Stimulated activated effector memory CD8-positive, alpha-beta T cell treated with anti-CD3 and anti-CD28 coated beads, Interleukin-12 subunit alpha, Interleukin-12 subunit beta, amount 100 ng/mL, for 72 hours (primary cell): ENCODE data around the gene PLA2G15.

Source experiments
- ATAC-seq: fragments of 150-1000 bp; cut with Tn5 transposase; 2 replicates; pipeline ENCODE4 v1.10.0; 2021
- DNase-seq, 2 donors: peaks; one replicate each; pipeline ENCODE4 v3.0.0; 2021 to 2022; ENCODE audit warnings: low spot score in 2 of 2
- H3K27ac Mint-ChIP-seq: one replicate; pipeline ENCODE4 v1.8.0; 2022; ENCODE audit warnings: mild to moderate bottlenecking, mixed read lengths
- H3K36me3 Mint-ChIP-seq: one replicate; pipeline ENCODE4 v1.8.0; 2022; ENCODE audit warnings: mild to moderate bottlenecking, mixed read lengths
- H3K4me1 Mint-ChIP-seq: one replicate; pipeline ENCODE4 v1.8.0; 2022; ENCODE audit warnings: mixed read lengths
- H3K4me3 Mint-ChIP-seq: one replicate; pipeline ENCODE4 v1.8.0; 2022; ENCODE audit warnings: mild to moderate bottlenecking, mixed read lengths
- H3K9me3 Mint-ChIP-seq: one replicate; pipeline ENCODE4 v1.8.0; 2022; ENCODE audit warnings: mixed read lengths

The PLA2G15 gene

DNA sequence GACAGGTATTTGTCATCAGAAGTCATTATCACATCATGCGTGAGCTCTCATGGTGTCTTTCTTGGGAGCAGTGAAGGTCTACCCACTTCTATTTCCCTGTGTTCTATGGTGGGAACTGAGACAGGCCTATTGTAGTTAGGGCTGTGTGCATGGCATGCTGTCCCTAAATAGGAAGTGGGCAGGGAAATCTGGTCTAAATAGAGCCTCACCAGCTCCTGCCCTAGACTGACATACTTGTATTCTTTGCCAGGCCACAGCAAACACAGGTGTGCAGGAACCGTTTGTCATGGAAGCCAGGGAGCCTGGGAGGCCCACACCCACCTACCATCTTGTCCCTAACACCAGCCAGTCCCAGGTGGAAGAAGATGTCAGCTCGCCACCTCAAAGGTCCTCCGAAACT, 29.3 kb downstream of the PLA2G15 start:
- Mint-ChIP-seq H3K9me3 (no peaks in the 10 kb centered on the region), H3K4me1 (peaks cover 69% of the 10 kb centered on the region), H3K4me3 (peak overlapping the region; percentile 57), H3K27ac (peak overlapping the region; percentile 91), H3K36me3 (peaks cover 92% of the 10 kb centered on the region)
- DNase-seq (no peak), ATAC-seq (no peak)

- Mint-ChIP-seq H3K9me3 (no peaks in the 10 kb centered on the region), H3K36me3 (peaks cover 94% of the 10 kb centered on the region)
Observed at GRCh38 chr16:68275611-68276191, 30.5 kb downstream of the PLA2G15 start.

GRCh38 chr16:68276223-68276622, 31.1 kb downstream of the PLA2G15 start:
- H3K4me3 Mint-ChIP-seq: peak overlapping the region; percentile 40
- peak overlapping the region; percentile 91 for H3K27ac Mint-ChIP-seq
- ATAC-seq (no peak), DNase-seq (no peak)
- H3K4me1 Mint-ChIP-seq: peaks cover 62% of the 10 kb centered on the region
- H3K9me3 Mint-ChIP-seq: no peaks in the 10 kb centered on the region
- peaks cover 94% of the 10 kb centered on the region for H3K36me3 Mint-ChIP-seq

More at GRCh38 chr16:68275611-68276191, 30.5 kb downstream of the PLA2G15 start:
- peak; percentile 92 for ATAC-seq
- H3K4me1 Mint-ChIP-seq: peaks cover 63% of the 10 kb centered on the region
- H3K4me3 Mint-ChIP-seq: peak overlapping the region; percentile 40
- peak overlapping the region; percentile 91 for H3K27ac Mint-ChIP-seq
- no peak for DNase-seq

- peaks cover 89% of the 10 kb centered on the region for H3K36me3 Mint-ChIP-seq
- H3K27ac Mint-ChIP-seq: peak overlapping the region; percentile 56
- DNase-seq (no peak), ATAC-seq (no peak)
- no peak overlapping the region for H3K4me3 Mint-ChIP-seq
- H3K4me1 Mint-ChIP-seq: peaks cover 60% of the 10 kb centered on the region
- H3K9me3 Mint-ChIP-seq: no peaks in the 10 kb centered on the region
Observed at GRCh38 chr16:68279726-68280558, 34.8 kb downstream of the PLA2G15 start.

DNA sequence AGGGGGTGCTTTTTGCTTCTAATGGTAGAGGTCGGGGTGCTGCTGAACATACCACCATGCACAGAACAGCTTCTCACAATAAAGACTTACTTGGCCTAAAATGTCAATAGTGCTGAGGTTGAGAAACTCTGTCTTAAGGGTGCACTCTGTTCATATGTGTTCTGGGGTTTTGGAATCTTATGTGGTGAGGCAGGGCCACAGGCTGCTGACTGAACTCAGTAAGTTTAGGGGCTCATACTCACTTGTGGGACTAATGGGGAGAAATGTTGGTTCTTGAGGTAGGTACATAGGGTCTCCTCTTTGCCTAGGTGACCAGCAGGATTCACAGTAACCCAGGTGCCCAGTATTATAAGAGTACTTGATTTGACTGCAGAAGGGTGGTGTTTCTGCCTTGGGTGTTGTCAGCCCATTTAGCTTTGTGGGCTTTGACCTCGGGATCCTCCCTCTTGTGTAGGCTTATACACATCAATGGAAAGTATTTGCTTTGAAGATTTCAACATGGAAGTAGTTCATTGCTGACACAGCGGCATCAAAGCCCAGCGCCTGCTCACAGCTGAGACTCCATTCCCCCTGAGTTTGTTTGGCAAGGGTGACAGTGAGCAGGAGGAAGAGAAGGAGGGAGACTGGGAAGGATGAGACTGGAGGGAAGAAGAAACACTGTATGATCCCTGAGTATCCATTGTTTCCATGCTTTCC, 36.3 kb downstream of the PLA2G15 start:
- H3K4me3 Mint-ChIP-seq: peak overlapping the region; percentile 2
- H3K27ac Mint-ChIP-seq: peak overlapping the region; percentile 88
- no peaks in the 10 kb centered on the region for H3K9me3 Mint-ChIP-seq
- ATAC-seq (peak; percentile 49), DNase-seq (no peak)
- peaks cover 85% of the 10 kb centered on the region for H3K36me3 Mint-ChIP-seq
- peaks cover 60% of the 10 kb centered on the region for H3K4me1 Mint-ChIP-seq

GRCh38 chr16:68282064-68282452, 36.9 kb downstream of the PLA2G15 start:
- H3K4me1 Mint-ChIP-seq: peaks cover 64% of the 10 kb centered on the region
- H3K36me3 Mint-ChIP-seq: peaks cover 85% of the 10 kb centered on the region
- ATAC-seq: no peak
- peak overlapping the region; percentile 2 for H3K4me3 Mint-ChIP-seq
- DNase-seq: no peak
- peak overlapping the region; percentile 88 for H3K27ac Mint-ChIP-seq
- no peaks in the 10 kb centered on the region for H3K9me3 Mint-ChIP-seq

DNA sequence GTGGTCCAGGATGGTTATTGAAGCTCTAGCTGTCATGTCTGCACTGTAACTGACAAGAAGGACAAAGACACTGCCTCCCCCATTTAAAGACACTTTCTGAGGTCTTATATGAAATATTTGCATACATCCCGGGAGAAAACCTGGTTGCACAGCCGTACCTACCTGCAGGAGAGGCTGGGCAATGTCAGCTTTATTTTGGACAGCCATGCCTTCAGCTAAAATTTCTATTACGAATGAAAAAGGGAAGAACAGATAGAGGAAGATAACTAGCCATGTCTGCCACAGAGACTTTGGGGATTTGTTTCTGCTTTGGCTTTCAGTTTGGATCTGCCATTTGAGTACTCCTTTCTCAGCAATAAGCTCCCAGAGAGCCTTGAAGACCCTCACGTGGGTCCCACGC, 38.2 kb downstream of the PLA2G15 start:
- Mint-ChIP-seq H3K4me3 (peak overlapping the region; percentile 57), H3K27ac (peak overlapping the region; percentile 84), H3K9me3 (no peaks in the 10 kb centered on the region), H3K36me3 (peaks cover 83% of the 10 kb centered on the region), H3K4me1 (peaks cover 76% of the 10 kb centered on the region)
- DNase-seq (no peak), ATAC-seq (no peak)

DNA sequence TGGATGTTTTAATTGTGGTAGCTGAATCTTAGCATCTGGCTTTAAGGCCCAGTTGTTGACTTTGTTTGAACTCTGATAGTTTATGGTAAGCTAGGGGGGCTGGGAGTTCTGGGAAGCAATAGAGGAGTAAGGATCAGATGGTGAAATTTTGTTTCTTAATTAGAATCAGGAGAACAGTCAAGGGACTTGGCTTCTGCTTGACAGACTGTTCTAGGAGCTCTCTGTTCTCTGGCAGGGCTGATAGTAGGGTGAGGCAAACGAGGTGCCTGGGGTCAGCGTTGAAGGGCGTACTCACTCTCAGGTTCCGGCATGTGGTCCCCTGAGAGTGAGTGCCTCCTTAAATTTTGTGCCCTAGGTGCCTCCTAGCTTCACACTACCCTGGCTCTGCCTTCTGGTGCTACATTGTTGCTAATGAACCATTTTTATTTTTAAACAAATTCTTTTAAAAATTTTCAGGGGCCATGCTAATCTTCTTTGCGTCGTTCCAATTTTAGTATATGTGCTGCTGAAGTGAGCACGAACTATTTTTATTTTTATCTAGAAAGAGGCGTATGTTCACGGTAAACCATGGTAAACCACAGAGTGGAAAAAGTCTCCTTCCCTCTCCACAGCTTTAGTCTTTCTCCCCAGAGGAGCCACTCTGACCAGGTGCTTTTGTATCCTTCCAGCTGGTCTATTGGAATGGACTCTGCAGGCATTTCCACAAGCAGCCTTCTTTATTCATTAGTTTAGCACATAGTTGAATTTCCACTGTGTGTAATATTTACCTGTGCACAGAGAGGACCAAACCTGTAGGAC, 38.8 kb downstream of the PLA2G15 start:
- peak overlapping the region; percentile 57 for H3K4me3 Mint-ChIP-seq
- peaks cover 76% of the 10 kb centered on the region for H3K4me1 Mint-ChIP-seq
- ATAC-seq (peak; percentile 58), DNase-seq (no peak)
- H3K9me3 Mint-ChIP-seq: no peaks in the 10 kb centered on the region
- peak overlapping the region; percentile 84 for H3K27ac Mint-ChIP-seq
- H3K36me3 Mint-ChIP-seq: peaks cover 86% of the 10 kb centered on the region

DNA sequence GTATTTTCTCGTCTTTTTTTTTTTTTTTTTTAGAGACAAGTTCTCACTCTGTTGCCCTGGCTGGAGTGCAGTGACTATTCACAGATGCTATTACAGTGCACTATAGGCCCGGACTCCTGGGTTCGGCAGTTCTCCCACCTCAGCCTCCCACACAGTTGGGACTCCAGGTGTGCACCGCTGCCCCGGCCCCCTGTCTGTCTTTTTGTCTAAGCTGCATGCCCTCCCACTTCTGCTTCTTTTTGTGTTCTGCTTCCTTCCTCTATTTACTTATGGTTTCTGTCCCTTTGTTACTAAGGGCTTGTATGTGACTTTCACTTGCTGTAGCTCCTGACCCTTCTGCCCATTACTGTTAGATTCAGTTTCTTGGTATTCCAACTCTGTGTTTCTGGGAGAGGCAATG, 39.7 kb downstream of the PLA2G15 start:
- Mint-ChIP-seq H3K4me3 (peak overlapping the region; percentile 57), H3K36me3 (peaks cover 86% of the 10 kb centered on the region), H3K27ac (peak overlapping the region; percentile 84), H3K9me3 (no peaks in the 10 kb centered on the region), H3K4me1 (peaks cover 81% of the 10 kb centered on the region)
- no peak for DNase-seq
- no peak for ATAC-seq

DNA sequence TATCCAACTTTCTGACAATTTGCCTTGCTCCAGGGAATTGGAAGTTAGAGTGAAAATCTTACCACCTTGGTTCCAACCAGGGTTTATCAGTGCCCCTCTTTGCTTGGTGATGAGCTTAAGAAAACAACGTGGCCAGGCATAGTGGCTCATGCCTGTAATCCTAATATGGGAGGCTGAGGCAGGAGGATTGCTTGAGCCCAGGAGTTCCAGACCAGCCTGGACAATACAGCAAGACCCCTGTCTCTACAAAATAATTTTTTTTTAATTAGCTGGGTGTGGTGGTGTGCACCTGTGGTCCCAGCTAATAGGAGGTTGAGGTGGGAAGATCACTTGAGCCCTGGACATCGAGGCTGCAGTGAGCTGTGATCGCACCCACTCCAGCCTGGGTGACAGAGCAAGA, 40.5 kb downstream of the PLA2G15 start:
- DNase-seq (no peak), ATAC-seq (no peak)
- peaks cover 86% of the 10 kb centered on the region for H3K36me3 Mint-ChIP-seq
- H3K9me3 Mint-ChIP-seq: no peaks in the 10 kb centered on the region
- H3K27ac Mint-ChIP-seq: peak overlapping the region; percentile 84
- H3K4me1 Mint-ChIP-seq: peaks cover 86% of the 10 kb centered on the region
- H3K4me3 Mint-ChIP-seq: peak overlapping the region; percentile 57

DNA sequence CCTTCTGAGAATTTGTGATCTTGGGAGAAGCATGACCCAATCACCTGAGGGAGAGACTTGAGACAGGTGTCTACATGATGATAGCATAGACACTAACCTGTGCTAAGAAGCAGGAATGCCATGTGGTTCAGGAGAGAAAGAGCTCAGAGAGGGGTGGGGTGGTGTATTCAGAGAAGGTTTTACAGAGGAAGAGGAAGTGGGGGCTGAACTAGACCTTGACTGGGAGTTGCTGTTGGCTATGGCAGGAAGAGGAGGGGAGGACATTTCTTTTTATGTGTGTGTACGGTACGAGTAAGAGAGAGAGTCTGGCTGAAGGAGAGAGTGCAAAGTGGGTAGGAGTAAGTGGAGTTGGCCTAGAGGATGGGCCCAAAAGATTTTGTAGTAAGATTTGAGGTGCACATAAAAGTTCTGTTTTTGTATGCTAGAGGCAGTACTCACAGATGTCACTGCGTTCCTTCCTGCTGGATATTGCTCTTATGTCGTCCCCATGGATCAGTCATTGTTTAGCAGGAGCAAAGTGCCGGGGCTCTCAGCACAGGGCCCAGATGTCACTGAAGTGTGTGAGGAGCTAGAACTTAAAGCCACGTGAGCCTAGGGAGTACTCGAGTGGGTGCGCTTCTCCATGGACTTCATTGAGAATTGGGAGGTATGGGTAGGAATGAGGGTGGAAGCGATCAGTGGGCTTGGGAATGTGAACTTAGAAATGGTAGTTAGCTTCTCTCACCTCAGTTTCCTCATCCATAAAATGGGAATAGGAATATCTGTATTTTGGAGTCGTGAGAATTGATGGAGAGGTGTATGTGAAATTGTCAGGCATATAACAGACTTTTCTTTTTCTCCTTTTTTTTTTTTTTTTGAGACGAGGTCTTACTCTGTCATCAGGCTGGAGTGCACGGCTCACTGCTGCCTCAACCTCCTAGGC, 41.2 kb downstream of the PLA2G15 start:
- DNase-seq (no peak), ATAC-seq (peak; percentile 35)
- H3K4me1 Mint-ChIP-seq: peaks cover 87% of the 10 kb centered on the region
- H3K4me3 Mint-ChIP-seq: peak overlapping the region; percentile 57
- H3K9me3 Mint-ChIP-seq: no peaks in the 10 kb centered on the region
- H3K27ac Mint-ChIP-seq: peak overlapping the region; percentile 84
- H3K36me3 Mint-ChIP-seq: peaks cover 86% of the 10 kb centered on the region

DNA sequence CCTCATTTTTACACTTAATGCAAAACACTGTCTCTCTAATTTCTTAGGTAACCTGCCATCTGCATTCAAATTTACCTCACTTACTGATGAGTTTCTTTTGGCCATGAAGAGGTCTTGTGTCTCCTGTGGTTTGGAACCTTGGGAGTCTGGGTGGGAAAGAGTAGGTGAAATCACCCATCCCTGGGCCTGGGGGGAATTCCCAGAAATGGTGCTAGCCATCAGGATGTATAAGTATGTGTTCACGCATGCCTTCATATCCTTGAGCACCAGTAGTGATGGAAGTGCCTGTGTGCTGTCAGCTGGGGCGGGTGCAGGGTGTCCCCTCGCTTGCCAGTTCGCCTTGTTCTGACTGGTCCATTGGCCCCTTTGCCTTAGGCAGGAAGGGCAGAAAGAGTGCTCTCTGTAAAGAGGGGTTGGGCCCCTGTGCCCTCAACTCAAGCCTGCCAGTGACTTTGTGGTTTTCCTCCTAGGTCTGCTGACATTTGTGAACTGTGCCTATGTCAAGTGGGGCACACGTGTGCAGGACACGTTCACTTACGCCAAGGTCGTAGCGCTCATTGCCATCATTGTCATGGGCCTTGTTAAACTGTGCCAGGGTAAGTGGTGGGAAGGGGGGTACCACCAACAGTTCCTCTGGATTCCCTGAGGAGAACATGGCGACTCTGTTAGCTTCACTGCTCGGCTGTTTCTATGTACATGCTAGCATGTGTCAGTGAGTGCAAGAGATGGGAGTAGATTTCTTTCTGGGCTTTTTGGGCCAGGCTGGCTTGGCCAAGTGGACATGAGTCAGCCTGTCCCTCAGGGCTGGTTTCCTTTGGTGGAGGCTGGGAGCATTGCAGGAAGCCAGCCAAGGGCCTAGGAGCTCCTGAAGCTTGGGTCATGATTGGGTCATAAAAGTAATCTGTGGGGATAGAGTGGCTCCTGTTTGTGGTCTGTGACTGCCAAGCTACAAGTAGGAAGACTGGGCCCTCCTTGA, 42.4 kb downstream of the PLA2G15 start:
- Mint-ChIP-seq H3K9me3 (no peaks in the 10 kb centered on the region), H3K4me1 (peaks cover 89% of the 10 kb centered on the region), H3K36me3 (peaks cover 86% of the 10 kb centered on the region), H3K27ac (peak overlapping the region; percentile 84), H3K4me3 (peak overlapping the region; percentile 57)
- DNase-seq (no peak), ATAC-seq (peak; percentile 4)

GRCh38 chr16:68288252-68288650, 43.1 kb downstream of the PLA2G15 start:
- Mint-ChIP-seq H3K36me3 (peaks cover 86% of the 10 kb centered on the region), H3K4me1 (peaks cover 83% of the 10 kb centered on the region), H3K27ac (peak overlapping the region; percentile 84), H3K9me3 (no peaks in the 10 kb centered on the region), H3K4me3 (peak overlapping the region; percentile 57)
- ATAC-seq: no peak
- no peak for DNase-seq
